GM19463 (cell line): Measurements from ENCODE around the gene RALGAPA2.

Source experiments
- ATAC-seq: cut with Tn5 transposase; IDR thresholded peaks from one replicate; pipeline ENCODE4 v1.9.1; 2021; ENCODE audit warnings: mild to moderate bottlenecking, moderate library complexity; ENCODE audit not compliant: unreplicated experiment

The RALGAPA2 gene

DNA sequence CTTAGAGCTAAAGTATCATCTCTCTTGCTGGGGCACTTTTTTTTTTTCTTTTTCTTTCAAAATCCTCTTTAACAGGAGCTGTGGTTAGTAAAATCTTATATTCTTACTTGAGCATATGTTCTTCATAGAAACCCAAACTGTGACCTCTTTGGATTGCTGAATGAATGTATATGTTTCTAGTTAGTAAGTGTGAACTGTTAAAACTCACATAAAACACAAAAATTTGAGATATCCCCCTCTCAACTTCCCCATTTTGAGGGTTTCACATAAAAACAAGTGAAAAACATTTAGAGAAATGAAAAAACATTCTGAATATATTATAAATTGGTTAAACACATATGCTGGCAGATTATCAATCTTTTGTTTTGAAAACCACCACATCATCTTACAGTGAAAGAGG is 266.4 kb downstream of the RALGAPA2 start:
- no peak for ATAC-seq

GRCh38 chr20:20443504-20443903 is 268.9 kb downstream of the RALGAPA2 start:
- no peak for ATAC-seq

DNA sequence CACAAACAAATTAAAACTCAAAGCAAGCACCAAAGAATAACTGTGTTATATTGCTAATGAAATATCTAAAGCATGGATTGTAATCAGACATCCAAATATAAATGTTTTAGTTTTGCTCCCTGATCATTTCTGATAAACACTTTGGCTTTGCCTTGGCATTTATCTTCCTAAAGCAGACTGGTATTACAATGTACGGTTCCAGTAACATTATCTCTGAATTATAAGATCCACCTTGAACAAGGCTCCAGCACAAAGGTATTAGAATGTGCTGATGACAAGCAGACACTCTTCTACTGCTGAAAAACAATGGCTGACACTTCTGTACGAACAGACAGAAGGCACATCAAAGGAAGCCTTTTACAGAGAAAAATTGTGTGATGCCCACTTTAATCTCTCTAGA is 270.0 kb downstream of the RALGAPA2 start:
- ATAC-seq: no peak

GRCh38 chr20:20440886-20441658 is 271.4 kb downstream of the RALGAPA2 start:
- no peak for ATAC-seq

- no peak for ATAC-seq
Observed at GRCh38 chr20:20440481-20440880, 272.0 kb downstream of the RALGAPA2 start.

DNA sequence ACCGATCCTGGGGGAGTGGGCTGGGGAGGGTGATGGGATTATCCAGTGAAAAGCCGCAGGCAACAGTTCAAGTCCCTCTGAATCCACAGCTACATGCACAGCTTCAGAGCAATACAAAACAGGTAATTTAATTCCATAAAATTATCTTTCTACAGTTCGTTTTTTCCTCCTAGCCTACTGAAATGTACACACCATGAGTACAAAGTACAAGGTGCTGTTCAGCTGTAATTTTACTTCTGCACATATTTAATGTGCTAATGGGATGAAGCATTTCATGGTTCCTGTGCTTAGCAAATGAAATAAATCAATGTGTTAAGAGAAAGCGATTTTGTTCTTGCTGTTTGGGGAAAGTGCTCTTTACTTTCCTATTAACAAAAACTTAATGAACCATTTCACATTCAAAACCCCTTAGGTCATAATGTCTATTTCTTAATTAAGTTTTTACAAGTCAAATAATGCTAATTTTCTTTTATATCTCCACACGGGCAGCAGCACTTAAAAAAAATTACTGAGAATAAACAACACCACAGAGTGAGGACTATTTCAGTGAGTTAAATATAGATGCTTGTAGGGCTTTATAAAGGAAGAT is 272.7 kb downstream of the RALGAPA2 start:
- no peak for ATAC-seq

DNA sequence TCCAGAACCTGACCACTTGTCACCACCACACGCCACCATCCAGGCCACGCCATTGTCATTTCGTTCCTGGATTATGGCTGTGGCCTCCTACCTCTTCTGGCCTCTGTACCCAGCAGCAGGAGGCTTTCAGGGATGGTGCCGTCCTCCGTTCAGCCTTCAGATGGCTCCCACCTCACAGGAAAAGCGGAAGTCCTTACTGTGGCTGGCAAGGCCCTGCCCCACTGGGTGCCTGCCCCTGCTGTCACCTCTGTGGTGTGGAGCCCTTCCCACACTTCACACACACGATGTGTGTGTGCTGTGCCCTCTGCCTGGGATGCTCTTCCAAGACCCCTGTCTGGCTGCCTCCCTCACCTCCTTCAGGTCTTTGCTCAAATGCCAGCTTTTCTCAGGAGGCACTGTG is 275.1 kb downstream of the RALGAPA2 start:
- ATAC-seq: no peak

- ATAC-seq: no peak
Observed at GRCh38 chr20:20436689-20437088, 275.8 kb downstream of the RALGAPA2 start.

- no peak for ATAC-seq
Observed at GRCh38 chr20:20435453-20435852, 277.0 kb downstream of the RALGAPA2 start.

- no peak for ATAC-seq
Observed at GRCh38 chr20:20432618-20433286, 279.7 kb downstream of the RALGAPA2 start.

DNA sequence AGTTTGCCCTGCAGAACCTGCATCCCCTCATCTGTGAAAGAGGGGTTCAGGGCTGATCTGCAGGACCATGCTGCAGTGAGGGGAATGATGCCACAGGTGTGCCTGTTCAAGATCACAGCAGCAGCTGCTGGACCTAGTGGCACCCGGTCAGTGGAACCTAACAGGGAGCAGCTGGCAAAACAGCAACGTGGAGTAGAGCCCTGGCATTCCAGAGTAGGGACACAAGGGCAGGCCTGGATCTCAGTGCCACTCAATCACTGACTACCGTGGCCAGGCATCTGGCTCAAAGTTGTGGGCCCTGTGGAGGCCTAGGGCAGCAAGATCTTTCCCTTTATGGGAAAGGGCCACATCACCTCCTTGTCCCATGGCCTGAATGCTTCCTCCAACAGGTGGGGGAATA is 282.4 kb downstream of the RALGAPA2 start:
- no peak for ATAC-seq

DNA sequence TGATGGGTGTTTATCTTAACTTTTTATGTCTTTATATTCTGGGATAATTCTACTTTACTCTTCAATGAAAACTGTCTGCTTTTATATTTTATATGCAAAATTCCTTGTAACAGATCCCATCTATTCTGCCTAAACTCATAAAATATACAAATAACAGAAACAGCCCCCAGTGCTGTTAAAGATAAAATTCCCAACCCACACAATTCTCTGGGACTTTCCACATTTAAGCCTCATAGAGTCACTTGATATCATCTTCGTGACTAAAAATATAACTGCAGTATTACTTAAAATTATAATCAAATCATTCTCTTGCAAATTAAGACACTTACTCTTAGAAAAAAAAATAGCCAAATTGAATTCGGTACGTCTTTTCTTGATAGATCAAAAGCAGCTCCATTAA is 284.4 kb downstream of the RALGAPA2 start:
- no peak for ATAC-seq

GRCh38 chr20:20427227-20427864 is 285.1 kb downstream of the RALGAPA2 start:
- no peak for ATAC-seq

- ATAC-seq: peak; percentile 25
Observed at GRCh38 chr20:20426655-20426907, 285.9 kb downstream of the RALGAPA2 start.

DNA sequence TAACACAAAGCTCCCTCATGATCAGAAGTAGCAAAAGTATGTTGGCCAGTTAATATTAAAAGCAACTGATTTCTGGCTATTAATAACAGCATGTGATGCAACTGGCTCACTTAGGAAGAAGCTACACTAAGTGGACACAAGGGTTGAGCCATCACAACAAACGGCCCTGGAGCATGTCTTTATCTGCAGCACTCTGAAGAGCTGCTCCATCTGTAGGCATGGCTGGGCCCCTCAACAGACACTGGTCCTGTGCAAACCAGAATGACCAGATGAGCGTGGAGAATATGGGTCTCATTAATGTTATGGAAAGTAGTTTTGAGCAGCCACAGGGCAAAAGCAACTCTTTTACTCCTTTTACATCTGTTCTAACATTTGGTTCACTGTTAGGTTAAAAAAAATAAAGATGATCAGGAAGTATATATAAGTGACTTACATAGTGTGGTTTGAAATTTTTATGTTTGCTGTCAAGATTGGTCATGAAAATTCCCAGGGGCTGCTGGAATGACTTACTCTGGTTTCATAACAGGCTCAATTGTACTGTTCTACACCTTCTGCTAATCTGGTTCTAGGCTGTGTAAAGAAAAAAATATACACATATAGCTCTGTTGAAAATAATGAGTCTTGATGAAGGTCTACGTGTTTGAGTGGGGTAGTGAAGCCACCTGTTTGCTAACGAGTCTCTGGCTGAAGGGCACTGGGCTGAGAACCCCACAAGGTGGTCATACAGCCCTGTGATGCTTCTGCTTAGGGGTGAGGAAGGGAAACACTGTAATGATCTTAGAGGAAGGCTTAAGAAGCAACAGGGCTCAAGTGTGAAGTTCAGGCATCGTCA is 286.4 kb downstream of the RALGAPA2 start:
- peak; percentile 32 for ATAC-seq

DNA sequence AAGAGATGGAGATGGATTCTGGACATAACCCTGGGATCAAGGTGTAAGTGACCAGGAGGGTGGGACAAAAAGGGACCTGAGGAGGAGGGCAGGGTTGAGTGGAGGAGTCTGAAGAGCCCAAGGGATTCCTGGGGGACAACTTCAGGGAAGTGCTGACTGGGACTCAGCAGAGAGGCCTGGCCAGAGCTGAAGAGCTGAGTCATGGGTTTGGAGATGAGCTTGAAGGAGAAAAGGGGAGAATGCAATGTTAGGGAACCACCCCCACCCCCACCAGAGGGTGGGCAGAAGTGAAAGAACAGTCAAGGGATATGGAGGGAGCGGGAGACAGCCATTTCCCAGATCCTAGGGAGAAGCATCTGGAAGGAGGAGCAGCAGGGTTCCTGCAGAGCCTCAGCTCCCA is 289.3 kb downstream of the RALGAPA2 start:
- no peak for ATAC-seq

DNA sequence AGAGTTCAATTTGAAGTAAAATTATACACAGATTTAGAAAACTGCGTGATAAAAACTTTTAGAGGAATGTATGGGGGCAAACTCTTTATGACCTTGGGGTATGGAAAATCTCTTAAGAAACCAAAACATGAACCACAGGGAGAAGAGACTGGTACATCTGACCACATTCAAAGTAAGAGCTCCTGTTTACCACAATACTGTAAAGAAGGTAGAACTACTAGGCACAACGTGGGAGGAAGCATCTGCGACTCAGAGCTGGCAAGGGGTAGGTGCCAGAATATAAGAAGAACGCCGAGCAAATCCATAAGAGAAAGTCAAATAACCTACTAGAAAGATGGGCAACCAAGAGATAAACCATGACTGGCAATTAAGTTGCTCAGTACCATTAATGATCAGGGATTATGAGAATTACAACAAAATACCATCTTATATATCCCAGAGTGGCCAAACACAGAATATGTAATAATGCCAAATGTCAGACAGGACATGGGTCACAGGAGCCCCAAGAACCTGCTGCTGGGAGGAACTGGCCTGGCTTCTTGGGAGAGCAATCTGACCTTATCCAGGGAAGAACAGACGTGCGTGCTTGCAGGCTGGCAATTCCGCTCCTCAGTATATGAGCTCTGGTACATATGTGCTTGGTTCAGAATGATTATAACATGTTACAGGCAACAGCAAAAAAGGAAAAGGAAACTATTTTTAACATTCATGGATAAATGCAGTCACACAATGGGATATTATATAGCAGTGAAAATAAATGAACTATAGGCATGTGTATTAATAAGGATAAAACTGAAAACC is 294.4 kb downstream of the RALGAPA2 start:
- ATAC-seq: no peak

- no peak for ATAC-seq
Observed at GRCh38 chr20:20415321-20415720, 297.1 kb downstream of the RALGAPA2 start.

DNA sequence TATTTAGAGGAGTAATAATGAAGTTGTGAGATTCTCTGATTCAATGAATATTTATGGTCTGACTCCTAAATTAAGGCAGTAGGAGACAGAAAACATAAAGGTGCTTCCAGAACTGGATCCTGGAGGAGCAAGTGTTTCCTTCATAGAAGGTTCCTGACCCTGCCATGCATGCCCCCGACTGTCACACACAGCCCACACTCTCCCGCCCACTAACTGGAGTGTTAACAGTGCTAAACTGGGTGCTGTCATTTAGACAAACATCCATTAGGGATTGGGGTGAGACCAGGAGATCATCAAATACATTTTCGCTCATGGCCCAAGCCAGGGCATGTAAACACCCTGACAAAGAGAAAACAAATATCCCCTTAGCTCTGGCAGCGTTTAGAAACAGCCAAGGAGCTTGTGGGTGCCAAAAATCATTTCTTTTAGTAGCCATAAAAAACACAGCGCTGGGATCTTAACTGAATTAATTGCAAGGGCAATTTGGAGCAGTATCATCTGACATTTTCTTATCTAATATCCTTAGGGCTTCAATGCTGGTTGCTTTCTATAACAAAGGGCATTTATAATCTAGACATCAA is 297.7 kb downstream of the RALGAPA2 start:
- no peak for ATAC-seq

DNA sequence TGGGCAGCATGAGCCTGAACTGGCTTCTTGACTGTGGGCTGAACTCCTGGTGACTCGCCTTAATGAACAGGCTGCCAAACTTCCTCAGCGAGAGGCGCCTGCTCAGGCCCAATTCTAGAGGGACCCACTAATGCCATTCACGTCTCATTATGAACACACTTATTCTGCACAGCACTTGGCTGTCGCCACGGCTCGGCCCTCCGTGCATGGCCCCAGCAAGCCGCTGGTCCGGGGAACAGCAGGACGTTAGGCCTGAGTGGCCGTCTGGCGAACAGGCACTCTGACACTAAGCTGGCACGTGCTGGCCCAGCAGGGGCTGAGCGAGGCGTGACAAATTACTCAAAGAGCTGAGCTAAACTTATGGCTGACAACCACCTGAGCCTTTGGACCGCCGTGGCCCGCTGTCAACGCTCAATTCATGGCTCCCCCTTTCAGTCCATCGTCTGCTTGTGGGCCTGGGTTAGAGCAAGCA is 298.6 kb downstream of the RALGAPA2 start:
- no peak for ATAC-seq
